MM.1S (cell line): ENCODE data around the gene NDUFB10.

ENCODE experiments used
- DNase-seq: peaks from one replicate; pipeline ENCODE4 v3.0.0-alpha.2; 2015
- H2AFZ ChIP-seq: fragments of 300-600 bp; sonication (generic); 2 replicates; pipeline ENCODE4 v1.6.0; 2016; ENCODE audit warnings: antibody characterized with exemption, low read length
- H3F3A ChIP-seq: fragments of 300-600 bp; sonication (generic); 2 replicates; pipeline ENCODE4 v1.6.1; 2016; ENCODE audit warnings: mild to moderate bottlenecking, antibody characterized with exemption, low read length, moderate library complexity, mixed read lengths; ENCODE audit not compliant: insufficient read depth
- H3K27ac ChIP-seq: fragments of 300-600 bp; sonication (generic); 2 replicates; pipeline ENCODE4 v1.5.1; 2016; ENCODE audit warnings: mild to moderate bottlenecking, low read length
- H3K27me3 ChIP-seq: fragments of 300-600 bp; sonication (generic); replicated peaks from 2 replicates; pipeline ENCODE4 v1.6.0; 2016; ENCODE audit warnings: low read length; ENCODE audit not compliant: insufficient read depth
- H3K36me3 ChIP-seq: fragments of 300-600 bp; sonication (generic); replicated peaks from 2 replicates; pipeline ENCODE4 v1.6.1; 2016; ENCODE audit warnings: mild to moderate bottlenecking, low read length, mixed read lengths; ENCODE audit not compliant: insufficient read depth
- H3K4me1 ChIP-seq: fragments of 300-600 bp; sonication (generic); 2 replicates; pipeline ENCODE4 v1.6.1; 2016; ENCODE audit warnings: low read length, mixed read lengths
- H3K4me2 ChIP-seq: fragments of 300-600 bp; sonication (generic); 2 replicates; pipeline ENCODE4 v1.6.0; 2016; ENCODE audit warnings: low read depth, low read length
- H3K4me3 ChIP-seq: fragments of 300-600 bp; sonication (generic); 2 replicates; pipeline ENCODE4 v1.5.1; 2016; ENCODE audit warnings: low read length, mixed read lengths
- H3K79me2 ChIP-seq: fragments of 300-600 bp; sonication (generic); 2 replicates; pipeline ENCODE4 v1.6.1; 2016; ENCODE audit warnings: mixed run types, low read length, mixed read lengths
- H3K9ac ChIP-seq: fragments of 300-600 bp; sonication (generic); 2 replicates; pipeline ENCODE4 v1.6.1; 2016; ENCODE audit warnings: low read length, mixed read lengths
- H3K9me2 ChIP-seq: fragments of 300-600 bp; sonication (generic); replicated peaks from 2 replicates; pipeline ENCODE4 v1.6.1; 2016; ENCODE audit warnings: mild to moderate bottlenecking, low read length, mixed read lengths; ENCODE audit not compliant: insufficient read depth
- H3K9me3 ChIP-seq: fragments of 300-600 bp; sonication (generic); replicated peaks from 2 replicates; pipeline ENCODE4 v1.6.1; 2016; ENCODE audit warnings: mild to moderate bottlenecking, low read length, mixed read lengths; ENCODE audit not compliant: insufficient read depth
- H4K20me1 ChIP-seq: fragments of 300-600 bp; sonication (generic); 2 replicates; pipeline ENCODE4 v1.6.1; 2016; ENCODE audit warnings: mild to moderate bottlenecking, low read length, moderate library complexity, mixed read lengths; ENCODE audit not compliant: insufficient read depth
- CTCF ChIP-seq: fragments of 300-600 bp; sonication (generic); IDR thresholded peaks from 2 replicates; pipeline ENCODE4 v1.5.1; 2016; ENCODE audit warnings: antibody characterized with exemption, low read length, mixed read lengths
- EZH2 ChIP-seq: fragments of 300-600 bp; sonication (generic); optimal IDR thresholded peaks from 2 replicates; pipeline ENCODE3; 2017; ENCODE audit warnings: low read depth, mild to moderate bottlenecking, antibody characterized with exemption, low read length, mixed read lengths
- EZH2phosphoT487 ChIP-seq: fragments of 300-600 bp; sonication (generic); IDR thresholded peaks from 2 replicates; pipeline ENCODE4 v1.6.1; 2018; ENCODE audit warnings: antibody characterized with exemption, low read length

Gene NDUFB10

GRCh38 chr16:2005646-2006045, 46.3 kb downstream of the NDUFB10 start:
- DNase-seq, result no peak
- TF ChIP-seq CTCF (no peak), EZH2phosphoT487 (no peak), EZH2 (no peak)
- peaks cover 6% of the 10 kb centered on the region; the same call in 1 of the 2 replicates for H4K20me1 ChIP-seq
- H3K4me3 ChIP-seq, result no peak overlapping the region
- H3K27me3 ChIP-seq, result no peaks in the 10 kb centered on the region
- H3K36me3 ChIP-seq, result no peaks in the 10 kb centered on the region
- H3K4me1 ChIP-seq, result peaks cover 17% of the 10 kb centered on the region; the same call in 1 of the 2 replicates
- no peak overlapping the region for H3K4me2 ChIP-seq
- no peak overlapping the region for H3K27ac ChIP-seq
- H3K9me3 ChIP-seq, result no peaks in the 10 kb centered on the region
- no peak overlapping the region for H3K9ac ChIP-seq
- H3F3A ChIP-seq, result no peaks in the 10 kb centered on the region
- peaks cover 75% of the 10 kb centered on the region for H3K79me2 ChIP-seq
- H2AFZ ChIP-seq, result no peak overlapping the region
- H3K9me2 ChIP-seq, result no peaks in the 10 kb centered on the region

GRCh38 chr16:2006317-2006716, 47.0 kb downstream of the NDUFB10 start:
- Histone ChIP-seq H3K4me3 (no peak overlapping the region), H3K9ac (no peak overlapping the region), H2AFZ (no peak overlapping the region), H4K20me1 (peaks cover 6% of the 10 kb centered on the region; the same call in 1 of the 2 replicates), H3K4me2 (no peak overlapping the region), H3K79me2 (peaks cover 75% of the 10 kb centered on the region), H3K36me3 (no peaks in the 10 kb centered on the region), H3F3A (no peaks in the 10 kb centered on the region), H3K27ac (no peak overlapping the region), H3K9me2 (no peaks in the 10 kb centered on the region), H3K4me1 (peaks cover 17% of the 10 kb centered on the region; the same call in 1 of the 2 replicates), H3K27me3 (no peaks in the 10 kb centered on the region), H3K9me3 (no peaks in the 10 kb centered on the region)
- TF ChIP-seq EZH2phosphoT487 (no peak), EZH2 (no peak), CTCF (no peak)
- no peak for DNase-seq

GRCh38 chr16:2007081-2007836, 47.9 kb downstream of the NDUFB10 start:
- Histone ChIP-seq H3K4me3 (peak overlapping the region; percentile 92), H3K4me2 (peak overlapping the region; percentile 96), H3K9me2 (no peaks in the 10 kb centered on the region), H3F3A (no peaks in the 10 kb centered on the region), H3K27ac (peak overlapping the region; percentile 47; the same call in 1 of the 2 replicates), H3K9ac (peak overlapping the region; percentile 89; the same call in 1 of the 2 replicates), H2AFZ (no peak overlapping the region), H3K9me3 (no peaks in the 10 kb centered on the region), H3K27me3 (no peaks in the 10 kb centered on the region), H4K20me1 (peaks cover 6% of the 10 kb centered on the region; the same call in 1 of the 2 replicates), H3K79me2 (peaks cover 75% of the 10 kb centered on the region), H3K36me3 (no peaks in the 10 kb centered on the region), H3K4me1 (peaks cover 17% of the 10 kb centered on the region; the same call in 1 of the 2 replicates)
- no peak for DNase-seq
- no peak for TF ChIP-seq EZH2
- TF ChIP-seq CTCF, result no peak
- no peak for TF ChIP-seq EZH2phosphoT487
